Measurements from ENCODE around the gene IKZF1.

Gene IKZF1

GRCh38 chr7:50304129-50304910 lies at the start of gene IKZF1:
Gene IKZF1, plus strand, starts transcription at chr7:50304716. Its CDS starts 14,346 bp downstream, at chr7:50319062.
- Histone ChIP-seq H3K4me2 (peak within 1 kb of the TSS; percentile 88), H3K9ac (peak within 1 kb of the TSS; percentile 91), H3K27me3 (no peaks in the 10 kb centered on the region)

GRCh38 chr7:50261593-50261992 lies 42.9 kb upstream of the IKZF1 start:
- no peak overlapping the region for H3K9ac ChIP-seq
- peaks cover 51% of the 10 kb centered on the region for H3K4me1 ChIP-seq
- no peaks in the 10 kb centered on the region for H3K36me3 ChIP-seq
- no peaks in the 10 kb centered on the region for H4K20me1 ChIP-seq
- H3K4me2 ChIP-seq: no peak overlapping the region
- no peak for TF ChIP-seq Cebpa-rat (IDR thresholded peaks at IDR 0.05)
- H3K9me3 ChIP-seq: no peaks in the 10 kb centered on the region
- no peak overlapping the region for H3K27ac ChIP-seq
- no peak overlapping the region for H3K4me3 ChIP-seq
- no peaks in the 10 kb centered on the region for H3K27me3 ChIP-seq

More at GRCh38 chr7:50304129-50304910, at the start of gene IKZF1:
- Histone ChIP-seq H3K9me3 (no peaks in the 10 kb centered on the region), H3K27ac (peak within 1 kb of the TSS; percentile 92), H3K4me3 (peak within 1 kb of the TSS; percentile 91), H3K4me1 (peaks cover 48% of the 10 kb centered on the region), H4K20me1 (no peaks in the 10 kb centered on the region), H3K36me3 (no peaks in the 10 kb centered on the region)
- TF ChIP-seq Cebpa-rat (IDR thresholded peaks at IDR 0.05): no peak

GRCh38 chr7:50262446-50262845 lies 42.1 kb upstream of the IKZF1 start:
- Histone ChIP-seq H3K4me3 (no peak overlapping the region), H3K36me3 (no peaks in the 10 kb centered on the region), H3K4me1 (peaks cover 59% of the 10 kb centered on the region), H4K20me1 (no peaks in the 10 kb centered on the region), H3K27me3 (no peaks in the 10 kb centered on the region), H3K4me2 (peak overlapping the region; percentile 56), H3K9me3 (no peaks in the 10 kb centered on the region), H3K27ac (peak overlapping the region; percentile 36), H3K9ac (no peak overlapping the region)
- no peak for TF ChIP-seq Cebpa-rat (IDR thresholded peaks at IDR 0.05)

- H3K36me3 ChIP-seq: no peaks in the 10 kb centered on the region
- H3K27ac ChIP-seq: peak overlapping the region; percentile 36
- no peaks in the 10 kb centered on the region for H3K27me3 ChIP-seq
- no peak overlapping the region for H3K9ac ChIP-seq
- no peaks in the 10 kb centered on the region for H4K20me1 ChIP-seq
- peaks cover 66% of the 10 kb centered on the region for H3K4me1 ChIP-seq
- no peak for TF ChIP-seq Cebpa-rat (IDR thresholded peaks at IDR 0.05)
- peak overlapping the region; percentile 56 for H3K4me2 ChIP-seq
- H3K9me3 ChIP-seq: no peaks in the 10 kb centered on the region
- H3K4me3 ChIP-seq: no peak overlapping the region
Observed at GRCh38 chr7:50262916-50263690, 41.4 kb upstream of the IKZF1 start.

- TF ChIP-seq Cebpa-rat (IDR thresholded peaks at IDR 0.05): no peak
- H3K9ac ChIP-seq: no peak overlapping the region
- peak overlapping the region; percentile 97 for H3K4me2 ChIP-seq
Observed at GRCh38 chr7:50264908-50265307, 39.6 kb upstream of the IKZF1 start.

GRCh38 chr7:50265968-50266634 lies 38.4 kb upstream of the IKZF1 start:
- Histone ChIP-seq H3K36me3 (no peaks in the 10 kb centered on the region), H3K9ac (peak overlapping the region; percentile 68; the same call in 1 of the 2 replicates), H3K27me3 (no peaks in the 10 kb centered on the region), H3K4me1 (peaks cover 96% of the 10 kb centered on the region), H3K9me3 (peaks cover 7% of the 10 kb centered on the region), H3K27ac (peak overlapping the region; percentile 86; the same call in 1 of the 2 replicates), H3K4me2 (peak overlapping the region; percentile 97), H3K4me3 (peak overlapping the region; percentile 56; the same call in 1 of the 2 replicates), H4K20me1 (no peaks in the 10 kb centered on the region)
- TF ChIP-seq Cebpa-rat (IDR thresholded peaks at IDR 0.05): no peak

More at GRCh38 chr7:50264908-50265307, 39.6 kb upstream of the IKZF1 start:
- Histone ChIP-seq H3K9me3 (peaks cover under 1% of the 10 kb centered on the region; the same call in 1 of the 2 replicates), H3K36me3 (no peaks in the 10 kb centered on the region), H4K20me1 (no peaks in the 10 kb centered on the region), H3K27ac (no peak overlapping the region), H3K4me1 (peaks cover 84% of the 10 kb centered on the region), H3K27me3 (no peaks in the 10 kb centered on the region), H3K4me3 (no peak overlapping the region)

- 0 out of 2 replicates have a peak, but pooled peaks have one; percentile 15 for TF ChIP-seq Cebpa-rat (IDR thresholded peaks at IDR 0.05)
- Histone ChIP-seq H3K27ac (peak overlapping the region; percentile 86), H3K4me1 (peaks cover 97% of the 10 kb centered on the region), H3K4me2 (peak overlapping the region; percentile 97), H3K9me3 (peaks cover 7% of the 10 kb centered on the region), H3K9ac (peak overlapping the region; percentile 68), H3K36me3 (no peaks in the 10 kb centered on the region), H3K27me3 (no peaks in the 10 kb centered on the region), H3K4me3 (peak overlapping the region; percentile 56), H4K20me1 (no peaks in the 10 kb centered on the region)
Observed at GRCh38 chr7:50266635-50267386, 37.7 kb upstream of the IKZF1 start.

- peak overlapping the region; percentile 68 for H3K9ac ChIP-seq
- peak overlapping the region; percentile 86 for H3K27ac ChIP-seq
- no peaks in the 10 kb centered on the region for H4K20me1 ChIP-seq
- peaks cover 7% of the 10 kb centered on the region for H3K9me3 ChIP-seq
- H3K4me2 ChIP-seq: peak overlapping the region; percentile 97
- H3K4me3 ChIP-seq: peak overlapping the region; percentile 56
- TF ChIP-seq Cebpa-rat (IDR thresholded peaks at IDR 0.05): no peak
- no peaks in the 10 kb centered on the region for H3K36me3 ChIP-seq
- H3K27me3 ChIP-seq: no peaks in the 10 kb centered on the region
- H3K4me1 ChIP-seq: peaks cover 97% of the 10 kb centered on the region
Observed at GRCh38 chr7:50267525-50268041, 36.9 kb upstream of the IKZF1 start.

GRCh38 chr7:50268223-50268622 lies 36.3 kb upstream of the IKZF1 start:
- no peak for TF ChIP-seq Cebpa-rat (IDR thresholded peaks at IDR 0.05)
- Histone ChIP-seq H3K27ac (peak overlapping the region; percentile 86), H3K9me3 (peaks cover 7% of the 10 kb centered on the region), H3K4me1 (peaks cover 97% of the 10 kb centered on the region), H3K9ac (peak overlapping the region; percentile 68), H3K4me2 (peak overlapping the region; percentile 97), H4K20me1 (no peaks in the 10 kb centered on the region), H3K4me3 (peak overlapping the region; percentile 56; the same call in 1 of the 2 replicates), H3K27me3 (no peaks in the 10 kb centered on the region), H3K36me3 (no peaks in the 10 kb centered on the region)

Data from BLaER1 (cell line).